Endothelial cell of umbilical vein (primary cell): ENCODE results near the gene MIPEP.

Experiments
- EZH2 ChIP-seq: IDR thresholded peaks from 2 replicates; pipeline ENCODE4 v1.6.1; 2012; ENCODE audit warnings: borderline replicate concordance, low read depth, mild to moderate bottlenecking, moderate library complexity, low read length, inconsistent platforms; ENCODE audit not compliant: severe bottlenecking
- JUN ChIP-seq: IDR thresholded peaks from 2 replicates; pipeline ENCODE4 v1.6.1; 2011; ENCODE audit warnings: borderline replicate concordance, low read depth; ENCODE audit not compliant: insufficient read length, insufficient read depth
- MYC ChIP-seq: IDR thresholded peaks from one replicate; pipeline ENCODE4 v1.6.1; 2011; ENCODE audit warnings: mild to moderate bottlenecking, low read depth, low read length
- POLR2A ChIP-seq: IDR thresholded peaks from 2 replicates; pipeline ENCODE4 v1.6.1; 2012; ENCODE audit warnings: low read depth, mild to moderate bottlenecking, control low read depth, low read length
- POLR2AphosphoS5 ChIP-seq: IDR thresholded peaks from 2 replicates; pipeline ENCODE4 v1.6.1; 2012; ENCODE audit warnings: low read depth, mild to moderate bottlenecking, control low read depth, low read length, moderate library complexity; ENCODE audit not compliant: insufficient read depth
- TF ChIP-seq, protein P1 (sequence below), 2 donors: IDR thresholded peaks; 1 replicate in 1 of 2; 2 replicates in 1 of 2; pipeline ENCODE4 v1.5.1; 2011; ENCODE audit warnings: low read length in 2 of 2, mild to moderate bottlenecking in 2 of 2, moderate library complexity in 2 of 2, control low read depth in 1 of 2, inconsistent platforms in 1 of 2, low read depth in 1 of 2; ENCODE audit not compliant: insufficient read depth in 1 of 2; ENCODE audit errors: extremely low read depth in 1 of 2
- TF ChIP-seq, protein P2 (sequence below): IDR thresholded peaks from 2 replicates; pipeline ENCODE4 v1.6.1; 2011; ENCODE audit not compliant: insufficient read depth, insufficient read length

DNA sequence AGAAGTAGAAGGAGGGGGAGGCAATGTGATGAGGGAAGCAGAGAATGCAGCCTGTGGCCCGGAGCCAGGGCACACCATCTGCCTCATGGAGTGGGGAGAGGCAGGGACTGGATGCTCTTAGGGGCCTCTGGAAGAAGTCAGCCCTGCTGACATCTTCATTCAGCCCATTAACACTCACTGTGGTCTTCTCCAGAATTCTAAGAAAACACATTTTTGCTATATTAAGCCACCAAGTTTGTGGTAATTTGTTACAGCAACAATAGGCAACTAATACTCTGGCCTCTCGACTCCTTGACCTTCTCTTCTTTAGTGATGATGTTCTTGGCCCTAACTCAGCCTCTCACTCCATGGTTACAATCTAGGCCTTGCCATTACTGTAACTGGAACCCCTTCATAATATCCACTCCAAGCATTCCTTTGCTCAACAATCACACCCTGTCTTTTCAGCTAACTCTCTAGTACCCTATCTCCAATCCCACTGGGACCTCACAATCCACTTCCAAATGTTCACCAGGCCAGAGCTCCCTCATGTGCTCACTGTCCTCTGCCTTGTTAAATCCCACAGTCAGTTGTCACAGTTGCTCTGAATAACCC is 98.5 kb downstream of the MIPEP start:
- TF ChIP-seq, protein P1, sequence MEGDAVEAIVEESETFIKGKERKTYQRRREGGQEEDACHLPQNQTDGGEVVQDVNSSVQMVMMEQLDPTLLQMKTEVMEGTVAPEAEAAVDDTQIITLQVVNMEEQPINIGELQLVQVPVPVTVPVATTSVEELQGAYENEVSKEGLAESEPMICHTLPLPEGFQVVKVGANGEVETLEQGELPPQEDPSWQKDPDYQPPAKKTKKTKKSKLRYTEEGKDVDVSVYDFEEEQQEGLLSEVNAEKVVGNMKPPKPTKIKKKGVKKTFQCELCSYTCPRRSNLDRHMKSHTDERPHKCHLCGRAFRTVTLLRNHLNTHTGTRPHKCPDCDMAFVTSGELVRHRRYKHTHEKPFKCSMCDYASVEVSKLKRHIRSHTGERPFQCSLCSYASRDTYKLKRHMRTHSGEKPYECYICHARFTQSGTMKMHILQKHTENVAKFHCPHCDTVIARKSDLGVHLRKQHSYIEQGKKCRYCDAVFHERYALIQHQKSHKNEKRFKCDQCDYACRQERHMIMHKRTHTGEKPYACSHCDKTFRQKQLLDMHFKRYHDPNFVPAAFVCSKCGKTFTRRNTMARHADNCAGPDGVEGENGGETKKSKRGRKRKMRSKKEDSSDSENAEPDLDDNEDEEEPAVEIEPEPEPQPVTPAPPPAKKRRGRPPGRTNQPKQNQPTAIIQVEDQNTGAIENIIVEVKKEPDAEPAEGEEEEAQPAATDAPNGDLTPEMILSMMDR (IDR thresholded peaks at IDR 0.05; ENCODE audit: extremely low read depth in 1 of 2, insufficient read depth in 1 of 2, low read depth in 1 of 2, low read length in 2 of 2) = no peak
- no peak for TF ChIP-seq EZH2
- no peak for TF ChIP-seq POLR2AphosphoS5
- no peak for TF ChIP-seq JUN
- TF ChIP-seq POLR2A = no peak
- TF ChIP-seq MYC = no peak
- TF ChIP-seq, protein P2, sequence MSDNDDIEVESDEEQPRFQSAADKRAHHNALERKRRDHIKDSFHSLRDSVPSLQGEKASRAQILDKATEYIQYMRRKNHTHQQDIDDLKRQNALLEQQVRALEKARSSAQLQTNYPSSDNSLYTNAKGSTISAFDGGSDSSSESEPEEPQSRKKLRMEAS = no peak
